HCT116 (cell line): ENCODE data around the gene PPFIA2.

ENCODE experiments used
- ATF3 ChIP-seq: IDR thresholded peaks from 2 replicates; pipeline ENCODE4 v1.6.1; 2012
- CEBPB ChIP-seq: IDR thresholded peaks from 2 replicates; pipeline ENCODE4 v1.6.1; 2012; ENCODE audit warnings: low read depth
- CTCF ChIP-seq, 3 experiments: fragments of 200-600 bp in 1 of 3; sonication (generic) in 1 of 3; IDR thresholded peaks in 2 of 3; conservative IDR thresholded peaks in 1 of 3; 2 replicates each; pipeline ENCODE4 v1.5.1; 2012 to 2017; ENCODE audit warnings: low read depth in 2 of 3, low read length in 2 of 3, antibody characterized with exemption in 1 of 3, borderline replicate concordance in 1 of 3, control low read depth in 1 of 3, mild to moderate bottlenecking in 1 of 3, mixed read lengths in 1 of 3, mixed run types in 1 of 3, moderate library complexity in 1 of 3; ENCODE audit not compliant: insufficient read depth in 1 of 3
- EGR1 ChIP-seq: IDR thresholded peaks from 2 replicates; pipeline ENCODE4 v1.6.1; 2012; ENCODE audit warnings: low read depth
- EZH2 ChIP-seq: fragments of 200-600 bp; sonication (generic); IDR thresholded peaks from 2 replicates; pipeline ENCODE4 v1.6.1; 2017; ENCODE audit warnings: antibody characterized with exemption, mixed run types
- FOSL1 ChIP-seq: IDR thresholded peaks from 2 replicates; pipeline ENCODE4 v1.6.1; 2012; ENCODE audit warnings: low read depth
- MAX ChIP-seq: IDR thresholded peaks from 2 replicates; pipeline ENCODE4 v1.6.1; 2012
- POLR2A ChIP-seq: IDR thresholded peaks from 2 replicates; pipeline ENCODE4 v1.7.0; 2011; ENCODE audit warnings: borderline replicate concordance; ENCODE audit not compliant: insufficient read depth, insufficient read length; ENCODE audit errors: extremely low read depth
- POLR2AphosphoS5 ChIP-seq: IDR thresholded peaks from 2 replicates; pipeline ENCODE4 v1.6.1; 2011; ENCODE audit warnings: mild to moderate bottlenecking, low read depth, low read length, moderate library complexity
- RAD21 ChIP-seq: IDR thresholded peaks from 2 replicates; pipeline ENCODE4 v1.6.1; 2012; ENCODE audit warnings: low read depth, mild to moderate bottlenecking
- ZBTB33 ChIP-seq: IDR thresholded peaks from 2 replicates; pipeline ENCODE4 v1.6.1; 2011; ENCODE audit warnings: mild to moderate bottlenecking, low read length, moderate library complexity; ENCODE audit not compliant: insufficient replicate concordance; ENCODE audit errors: extremely low read depth
- ZFX ChIP-seq: fragments of 450-650 bp; IDR thresholded peaks from 2 replicates; pipeline ENCODE4 v1.6.1; 2017
- ZNF274 ChIP-seq: fragments of 200-500 bp; sonication (Bioruptor generic); IDR thresholded peaks from 2 replicates; pipeline ENCODE4 v1.6.1; 2014; ENCODE audit warnings: mild to moderate bottlenecking, low read depth, low read length, inconsistent platforms

GRCh38 chr12:81249976-81250375 is 509.2 kb downstream of the PPFIA2 start:
- no peak for TF ChIP-seq CEBPB
- no peak for TF ChIP-seq EZH2
- no peak for TF ChIP-seq POLR2AphosphoS5
- TF ChIP-seq POLR2A, result no peak
- TF ChIP-seq ZNF274, result no peak
- no peak for TF ChIP-seq EGR1
- TF ChIP-seq CTCF (IDR thresholded peaks at IDR 0.05 in 2 of 3, conservative IDR thresholded peaks at IDR 0.05 in 1 of 3; ENCODE audit: borderline replicate concordance in 1 of 3, insufficient read depth in 1 of 3, low read depth in 2 of 3, low read length in 2 of 3), result no peak
- TF ChIP-seq ATF3, result no peak
- TF ChIP-seq MAX, result no peak
- no peak for TF ChIP-seq ZBTB33
- TF ChIP-seq RAD21, result no peak
- TF ChIP-seq FOSL1, result no peak
- no peak for TF ChIP-seq ZFX
